Large intestine (tissue), 3 donors: Measurements from ENCODE around the gene MROH7. TPM values are rescaled to one million over a fixed set of nuclear protein-coding genes. Genes with fewer than 3 reads are reported as not detected.

ENCODE experiments used
- DNase-seq, 2 donors: peaks; one replicate each; pipeline versions ENCODE4 v3.0.0 to v3.0.0-alpha.2; 2013
- H3K27ac ChIP-seq: one replicate; pipeline ENCODE4 v1.5.1; 2013; ENCODE audit warnings: low read length
- H3K27me3 ChIP-seq: 2 replicates; pipeline ENCODE4 v1.6.1; 2013; ENCODE audit warnings: low read length; ENCODE audit not compliant: control insufficient read depth, insufficient read depth
- H3K36me3 ChIP-seq: 2 replicates; pipeline ENCODE4 v1.6.1; 2013; ENCODE audit warnings: low read length; ENCODE audit not compliant: control insufficient read depth, insufficient read depth
- H3K4me1 ChIP-seq: one replicate; pipeline ENCODE4 v1.6.1; 2013; ENCODE audit warnings: low read length; ENCODE audit not compliant: control insufficient read depth, insufficient read depth
- H3K4me3 ChIP-seq: one replicate; pipeline ENCODE4 v1.5.1; 2013; ENCODE audit warnings: low read length
- H3K9me3 ChIP-seq: one replicate; pipeline ENCODE4 v1.6.1; 2013; ENCODE audit warnings: mild to moderate bottlenecking, low read depth, low read length, moderate library complexity; ENCODE audit not compliant: control insufficient read depth
- WGBS: methylation state at CpG from one replicate; pipeline ENCODE4 v1.1.5; 2013; ENCODE audit warnings: low lambda C conversion rate; ENCODE audit not compliant: insufficient coverage; 5-methylcytosine and 5-hydroxymethylcytosine counted together
- polyA plus RNA-seq: library from polyadenylated mRNA; unstranded; fragments of 120-200 nt; gene quantifications from one replicate; pipeline ENCODE4 v1.2.1, GENCODE V29; 2013

Gene MROH7
- polyA plus RNA-seq, 1 donor: 25.1 TPM

GRCh38 chr1:54738244-54738643 is 96.7 kb downstream of the MROH7 start:
- Histone ChIP-seq H3K4me3 (no peak overlapping the region), H3K4me1 (no peaks in the 10 kb centered on the region), H3K27me3 (no peaks in the 10 kb centered on the region), H3K36me3 (peaks cover 76% of the 10 kb centered on the region), H3K27ac (no peak overlapping the region), H3K9me3 (no peaks in the 10 kb centered on the region)
- no CpG with 5 or more reads among the region's 6 CpGs for WGBS
- no peak for DNase-seq

- no peaks in the 10 kb centered on the region for H3K4me1 ChIP-seq
- H3K27me3 ChIP-seq: no peaks in the 10 kb centered on the region
- no peak for DNase-seq
- H3K9me3 ChIP-seq: no peaks in the 10 kb centered on the region
- peaks cover 63% of the 10 kb centered on the region for H3K36me3 ChIP-seq
- no peak overlapping the region for H3K27ac ChIP-seq
- H3K4me3 ChIP-seq: no peak overlapping the region
- WGBS: no CpG with 5 or more reads among the region's 4 CpGs
These were observed 99.9 kb downstream of the MROH7 start for GRCh38 chr1:54741531-54741930.

GRCh38 chr1:54742282-54742681 is 100.7 kb downstream of the MROH7 start:
- Histone ChIP-seq H3K27ac (no peak overlapping the region), H3K36me3 (peaks cover 55% of the 10 kb centered on the region), H3K9me3 (no peaks in the 10 kb centered on the region), H3K4me3 (no peak overlapping the region), H3K4me1 (no peaks in the 10 kb centered on the region), H3K27me3 (no peaks in the 10 kb centered on the region)
- DNase-seq: peak in 1 of 2 donors; percentile 9
- no CpG with 5 or more reads among the region's 4 CpGs for WGBS

GRCh38 chr1:54743416-54744226 is 102.0 kb downstream of the MROH7 start:
- Histone ChIP-seq H3K36me3 (peaks cover 46% of the 10 kb centered on the region), H3K4me1 (no peaks in the 10 kb centered on the region), H3K4me3 (no peak overlapping the region), H3K27ac (no peak overlapping the region), H3K27me3 (no peaks in the 10 kb centered on the region), H3K9me3 (no peaks in the 10 kb centered on the region)
- WGBS: no CpG with 5 or more reads among the region's 12 CpGs
- DNase-seq: no peak

GRCh38 chr1:54744696-54745095 is 103.1 kb downstream of the MROH7 start:
- Histone ChIP-seq H3K9me3 (no peaks in the 10 kb centered on the region), H3K4me1 (no peaks in the 10 kb centered on the region), H3K4me3 (no peak overlapping the region), H3K36me3 (peaks cover 39% of the 10 kb centered on the region), H3K27ac (no peak overlapping the region), H3K27me3 (no peaks in the 10 kb centered on the region)
- WGBS: no CpG with 5 or more reads among the region's 3 CpGs
- no peak for DNase-seq

GRCh38 chr1:54745274-54745673 is 103.7 kb downstream of the MROH7 start:
- Histone ChIP-seq H3K9me3 (no peaks in the 10 kb centered on the region), H3K27me3 (no peaks in the 10 kb centered on the region), H3K4me3 (no peak overlapping the region), H3K4me1 (no peaks in the 10 kb centered on the region), H3K36me3 (peaks cover 33% of the 10 kb centered on the region), H3K27ac (no peak overlapping the region)
- no peak for DNase-seq
- no CpG with 5 or more reads among the region's 6 CpGs for WGBS

- no peak for DNase-seq
- H3K27ac ChIP-seq: no peak overlapping the region
- H3K36me3 ChIP-seq: peaks cover 28% of the 10 kb centered on the region
- no peaks in the 10 kb centered on the region for H3K4me1 ChIP-seq
- WGBS: no CpG with 5 or more reads among the region's 4 CpGs
- H3K4me3 ChIP-seq: no peak overlapping the region
- no peaks in the 10 kb centered on the region for H3K27me3 ChIP-seq
- H3K9me3 ChIP-seq: no peaks in the 10 kb centered on the region
These were observed 104.3 kb downstream of the MROH7 start for GRCh38 chr1:54745864-54746263.

GRCh38 chr1:54748094-54748835 is 106.7 kb downstream of the MROH7 start:
- Histone ChIP-seq H3K27me3 (no peaks in the 10 kb centered on the region), H3K4me1 (no peaks in the 10 kb centered on the region), H3K27ac (no peak overlapping the region), H3K4me3 (no peak overlapping the region), H3K36me3 (peaks cover 7% of the 10 kb centered on the region), H3K9me3 (no peaks in the 10 kb centered on the region)
- no CpG with 5 or more reads among the region's 14 CpGs for WGBS
- DNase-seq: no peak

GRCh38 chr1:54750596-54750995 is 109.0 kb downstream of the MROH7 start:
- Histone ChIP-seq H3K9me3 (no peaks in the 10 kb centered on the region), H3K36me3 (no peaks in the 10 kb centered on the region), H3K27ac (no peak overlapping the region), H3K4me1 (no peaks in the 10 kb centered on the region), H3K27me3 (no peaks in the 10 kb centered on the region), H3K4me3 (no peak overlapping the region)
- WGBS: no CpG with 5 or more reads among the region's 6 CpGs
- DNase-seq: no peak

GRCh38 chr1:54751426-54751825 is 109.8 kb downstream of the MROH7 start:
- 67% methylated on average over 1 of the region's 4 CpGs for WGBS
- Histone ChIP-seq H3K4me3 (no peak overlapping the region), H3K27ac (no peak overlapping the region), H3K4me1 (no peaks in the 10 kb centered on the region), H3K36me3 (peaks cover 5% of the 10 kb centered on the region), H3K9me3 (no peaks in the 10 kb centered on the region), H3K27me3 (no peaks in the 10 kb centered on the region)
- no peak for DNase-seq
